Measurements from ENCODE around the gene CCNY.

GRCh38 chr10:35579116-35579515 lies 242.8 kb downstream of the CCNY start:
- TF ChIP-seq CTCF (IDR thresholded peaks at IDR 0.05; ENCODE audit: low read length) (no peak), EZH2 (optimal IDR thresholded peaks at IDR 0.05; ENCODE audit: low read depth, low read length) (no peak)

Measured in MM.1S (cell line).